IMR-90 (cell line): ENCODE data around the gene NEUROD2. TPM values are rescaled to one million over a fixed set of nuclear protein-coding genes. Genes with fewer than 3 reads are reported as not detected.

ENCODE experiments used
- ATAC-seq: fragments of 200-7000 bp; cut with Tn5 transposase; 2 replicates; pipeline ENCODE4 v1.9.1; 2020; ENCODE audit warnings: low read depth, mild to moderate bottlenecking, moderate library complexity
- BruUV-seq: library from RNA; stranded (reverse); fragments of 400-500 nt; replicated peaks from 2 replicates; lab custom pipeline; 2021; lab: Mats Ljungman, UMichigan
- CTCF ChIA-PET: fragments of 300-600 bp; formaldehyde crosslinking; extraction: SDS; loops from one replicate; lab custom pipeline; 2021; ENCODE audit warnings: antibody characterized with exemption; lab: Yijun Ruan, JAX
- POLR2A ChIA-PET: fragments of 300-600 bp; sonication (Branson Sonifier 250); formaldehyde crosslinking; loops from one replicate; lab custom pipeline; 2022; ENCODE audit warnings: antibody characterized with exemption; ENCODE audit not compliant: unreplicated experiment; lab: Charles Lee
- DNase-seq: peaks from one replicate; pipeline ENCODE4 v3.0.0; 2013
- H2AFZ ChIP-seq: replicated peaks from 2 replicates; pipeline ENCODE3; 2013; ENCODE audit warnings: low read length, mild to moderate bottlenecking; ENCODE audit not compliant: poor library complexity
- H2AK5ac ChIP-seq: 2 replicates; pipeline ENCODE4 v1.6.1; 2013; ENCODE audit warnings: low read depth, low read length, inconsistent platforms
- H2AK9ac ChIP-seq: replicated peaks from 2 replicates; pipeline ENCODE3; 2013; ENCODE audit warnings: mild to moderate bottlenecking, low read depth, low read length, moderate library complexity; ENCODE audit not compliant: poor library complexity
- H2BK120ac ChIP-seq: 2 replicates; pipeline ENCODE4 v1.6.1; 2013; ENCODE audit warnings: low read depth, low read length, inconsistent platforms
- H2BK15ac ChIP-seq: 3 replicates; pipeline ENCODE4 v1.6.1; 2013; ENCODE audit warnings: low read depth, low read length, inconsistent platforms
- H2BK20ac ChIP-seq: 2 replicates; pipeline ENCODE4 v1.6.1; 2013; ENCODE audit warnings: low read depth, mild to moderate bottlenecking, inconsistent platforms, low read length, moderate library complexity
- H2BK5ac ChIP-seq: 2 replicates; pipeline ENCODE4 v1.6.1; 2013; ENCODE audit warnings: mild to moderate bottlenecking, low read depth, low read length, inconsistent platforms; ENCODE audit not compliant: poor library complexity, severe bottlenecking
- H3K14ac ChIP-seq: replicated peaks from 2 replicates; pipeline ENCODE4 v1.6.1; 2013; ENCODE audit warnings: low read depth, low read length, inconsistent platforms
- H3K18ac ChIP-seq: 2 replicates; pipeline ENCODE4 v1.6.1; 2013; ENCODE audit warnings: low read depth, low read length, control low read depth
- H3K23ac ChIP-seq: 2 replicates; pipeline ENCODE4 v1.6.1; 2013; ENCODE audit warnings: low read depth, low read length, inconsistent platforms
- H3K27ac ChIP-seq: 2 replicates; pipeline ENCODE4 v1.5.1; 2013; ENCODE audit warnings: mild to moderate bottlenecking, control low read depth, low read length; ENCODE audit not compliant: insufficient read depth
- H3K27me3 ChIP-seq: 2 replicates; pipeline ENCODE4 v1.6.1; 2013; ENCODE audit warnings: low read length; ENCODE audit not compliant: control insufficient read depth, insufficient read depth
- H3K36me3 ChIP-seq: 2 replicates; pipeline ENCODE4 v1.6.1; 2013; ENCODE audit warnings: low read length, mixed read lengths; ENCODE audit not compliant: control insufficient read depth, insufficient read depth
- H3K4ac ChIP-seq: 2 replicates; pipeline ENCODE4 v1.6.1; 2013; ENCODE audit warnings: low read depth, low read length, inconsistent platforms
- H3K4me1 ChIP-seq: 2 replicates; pipeline ENCODE4 v1.6.1; 2013; ENCODE audit warnings: low read length, mixed read lengths; ENCODE audit not compliant: control insufficient read depth, insufficient read depth
- H3K4me2 ChIP-seq: 2 replicates; pipeline ENCODE4 v1.6.1; 2013; ENCODE audit warnings: low read depth, mild to moderate bottlenecking, control low read depth, low read length, moderate library complexity
- H3K4me3 ChIP-seq: 2 replicates; pipeline ENCODE4 v1.5.1; 2013; ENCODE audit warnings: low read depth, mild to moderate bottlenecking, control low read depth, low read length, moderate library complexity; ENCODE audit not compliant: insufficient read depth
- H3K56ac ChIP-seq: 2 replicates; pipeline ENCODE4 v1.6.1; 2013; ENCODE audit warnings: low read length, inconsistent platforms; ENCODE audit not compliant: insufficient read depth; ENCODE audit errors: extremely low read depth
- H3K79me1 ChIP-seq, 2 experiments: 2 replicates each; pipeline ENCODE4 v1.6.1; 2013; ENCODE audit warnings: low read length in 2 of 2, inconsistent platforms in 1 of 2, low read depth in 1 of 2
- H3K9ac ChIP-seq: 2 replicates; pipeline ENCODE4 v1.6.1; 2013; ENCODE audit warnings: low read depth, low read length, control low read depth
- H3K9me1 ChIP-seq: 2 replicates; pipeline ENCODE4 v1.6.1; 2013; ENCODE audit warnings: low read length, inconsistent platforms; ENCODE audit not compliant: insufficient read depth
- H3K9me3 ChIP-seq: 2 replicates; pipeline ENCODE4 v1.6.1; 2013; ENCODE audit warnings: low read length; ENCODE audit not compliant: control insufficient read depth, insufficient read depth
- H4K20me1 ChIP-seq: 2 replicates; pipeline ENCODE4 v1.6.1; 2013; ENCODE audit warnings: low read length, inconsistent platforms; ENCODE audit not compliant: insufficient read depth
- H4K5ac ChIP-seq: 2 replicates; pipeline ENCODE4 v1.6.1; 2013; ENCODE audit warnings: mild to moderate bottlenecking, low read depth, low read length, control low read depth
- H4K8ac ChIP-seq, 2 experiments: 2 replicates each; pipeline ENCODE4 v1.6.1; 2013; ENCODE audit warnings: low read depth in 2 of 2, low read length in 2 of 2, control low read depth in 1 of 2, inconsistent platforms in 1 of 2
- H4K91ac ChIP-seq: 2 replicates; pipeline ENCODE4 v1.6.1; 2013; ENCODE audit warnings: low read depth, low read length, inconsistent platforms; ENCODE audit not compliant: insufficient read depth
- BHLHE40 ChIP-seq: fragments of 150-350 bp; IDR thresholded peaks from 2 replicates; pipeline ENCODE4 v1.6.1; 2016; ENCODE audit warnings: mild to moderate bottlenecking, low read depth, low read length
- CEBPB ChIP-seq: IDR thresholded peaks from 2 replicates; pipeline ENCODE4 v1.6.1; 2012; ENCODE audit warnings: low read depth, low read length, improper control_type of control experiment
- FOS ChIP-seq: fragments of 150-350 bp; IDR thresholded peaks from 2 replicates; pipeline ENCODE4 v1.6.1; 2016; ENCODE audit warnings: low read depth, low read length
- MAZ ChIP-seq: IDR thresholded peaks from 2 replicates; pipeline ENCODE4 v1.6.1; 2012; ENCODE audit warnings: low read depth, mild to moderate bottlenecking, low read length, improper control_type of control experiment, moderate library complexity, borderline replicate concordance
- POLR2A ChIP-seq: IDR thresholded peaks from 2 replicates; pipeline ENCODE4 v1.6.1; 2012; ENCODE audit warnings: mild to moderate bottlenecking, low read depth, low read length
- WGBS, 2 experiments: methylation state at CpG; one replicate each; pipeline versions ENCODE4 v1.1.5 to v1.1.7; 2013; ENCODE audit warnings: missing lambda C conversion rate in 2 of 2; ENCODE audit not compliant: insufficient read length in 1 of 2; ENCODE audit errors: extremely low coverage in 2 of 2; 5-methylcytosine and 5-hydroxymethylcytosine counted together
- dilution Hi-C: fragments of 300-500 bp; cut with HindIII; formaldehyde crosslinking; loops from one replicate; pipeline ENCODE4 v1.14.3; 2018; ENCODE audit warnings: low sequenced_read_pairs; ENCODE audit not compliant: unreplicated experiment
- in situ Hi-C: fragments of 300-500 bp; cut with MboI; formaldehyde crosslinking; loops from 3 replicates; pipeline ENCODE4 v1.14.3; 2019; ENCODE audit warnings: low sequenced_read_pairs, inconsistent platforms, mixed read lengths
- intact Hi-C: fragments of 100-400 bp; cut with micrococcal nuclease; formaldehyde crosslinking; loops from 2 replicates; pipeline ENCODE4 v1.10.0; 2022
- polyA plus RNA-seq, 3 experiments: library from polyadenylated mRNA; depleted of rRNA; stranded (reverse); fragments of >200 nt; gene quantifications; 2 replicates each; pipeline ENCODE4 v1.2.3, GENCODE V29; 2012; ENCODE audit warnings: low replicate concordance in 1 of 3
- total RNA-seq: library from RNA; depleted of rRNA; stranded (reverse); fragments of >200 nt; gene quantifications from 2 replicates; pipeline ENCODE4 v1.2.3, GENCODE V29; 2012

The NEUROD2 gene
- total and polyA plus RNA-seq, 2 of the 4 experiments (the other 2 are of a cell fraction) = not detected

- Histone ChIP-seq H3K18ac (no peak overlapping the region), H3K79me1 (no peaks in the 10 kb centered on the region), H3K9me3 (no peaks in the 10 kb centered on the region), H3K14ac (no peak overlapping the region), H4K91ac (no peak overlapping the region), H4K5ac (no peak overlapping the region), H4K8ac (no peak overlapping the region), H3K4me2 (no peak overlapping the region), H3K9ac (no peak overlapping the region), H2BK20ac (no peak overlapping the region), H3K4me3 (no peak overlapping the region), H3K56ac (no peak overlapping the region), H2AK9ac (no peak overlapping the region), H3K4ac (no peak overlapping the region), H3K36me3 (no peaks in the 10 kb centered on the region), H2AFZ (no peak overlapping the region), H3K27ac (no peak overlapping the region), H2BK15ac (no peak overlapping the region), H3K27me3 (peaks cover 76% of the 10 kb centered on the region), H3K4me1 (peaks cover 5% of the 10 kb centered on the region; the same call in 1 of the 2 replicates), H2BK120ac (no peak overlapping the region), H3K23ac (no peak overlapping the region), H2BK5ac (no peak overlapping the region), H4K20me1 (no peaks in the 10 kb centered on the region), H3K9me1 (no peaks in the 10 kb centered on the region; the same call in 1 of the 2 replicates), H2AK5ac (no peak overlapping the region)
- DNase-seq (no peak), ATAC-seq (no peak)
- no TSS peak for BruUV-seq
- POLR2A ChIA-PET = no interaction called here
- WGBS, 2 experiments = 20% methylated on average over 1 of the region's 12 CpGs; no CpG with 5 or more reads in 1 of the 2 experiments
- intact Hi-C loops (loop anchor here (10.0 kb wide), 1 partner anchor 355 kb away; the partner anchor contains the start of gene PSMD3), in situ Hi-C loops (no loop called here), dilution Hi-C loops (no loop called here)
- TF ChIP-seq MAZ = no peak
- no peak for TF ChIP-seq FOS
- no peak for TF ChIP-seq BHLHE40
- TF ChIP-seq POLR2A = no peak
- peak; percentile 23; the same call in 1 of the 2 replicates for TF ChIP-seq CEBPB
- CTCF ChIA-PET = interaction anchor here (2.2 kb wide), 1 partner anchor 8 kb away, joined by 9 read pairs; no protein-coding TSS in a partner anchor
Observed at GRCh38 chr17:39629898-39630297, 22.2 kb upstream of the NEUROD2 start.
